Brain microvascular endothelial cell (primary cell): ENCODE data around the gene BTRC.

Experiments used
- DNase-seq: peaks from one replicate; pipeline ENCODE4 v3.0.0-alpha.2; 2020
- H3K27ac ChIP-seq: fragments of 250-450 bp; sonication (Bioruptor Pico); 2 replicates; pipeline ENCODE4 v1.5.1; 2020; ENCODE audit warnings: mild to moderate bottlenecking, moderate library complexity
- H3K27me3 ChIP-seq: fragments of 250-450 bp; sonication (Bioruptor Pico); replicated peaks from 2 replicates; pipeline ENCODE4 v1.5.1; 2020; ENCODE audit warnings: mild to moderate bottlenecking
- H3K36me3 ChIP-seq: fragments of 250-450 bp; sonication (Bioruptor Pico); replicated peaks from 2 replicates; pipeline ENCODE4 v1.5.1; 2020; ENCODE audit warnings: mild to moderate bottlenecking
- H3K4me3 ChIP-seq: 2 replicates; pipeline ENCODE4 v1.5.1; 2011; ENCODE audit warnings: low read depth, mild to moderate bottlenecking, control low read depth, low read length, moderate library complexity
- CTCF ChIP-seq: IDR thresholded peaks from 2 replicates; pipeline ENCODE4 v1.5.1; 2011; ENCODE audit warnings: low read depth, mild to moderate bottlenecking, moderate library complexity, low read length, control low read depth, inconsistent platforms; ENCODE audit errors: missing control alignments
- in situ Hi-C: cut with HindIII; loops from 2 replicates; pipeline ENCODE4 v1.10.0; 2017; ENCODE audit warnings: low sequenced_read_pairs, low pct_ligation_motif_present

BTRC gene

GRCh38 chr10:101492205-101492604, 138.2 kb downstream of the BTRC start:
- DNase-seq: no peak
- in situ Hi-C loops: no loop called here
- H3K27me3 ChIP-seq: no peaks in the 10 kb centered on the region

GRCh38 chr10:101492814-101493213, 138.8 kb downstream of the BTRC start:
- DNase-seq: no peak
- in situ Hi-C loops: no loop called here
- Histone ChIP-seq H3K4me3 (no peak overlapping the region), H3K27me3 (no peaks in the 10 kb centered on the region), H3K36me3 (no peaks in the 10 kb centered on the region), H3K27ac (no peak overlapping the region)
- TF ChIP-seq CTCF: no peak

More at GRCh38 chr10:101492205-101492604, 138.2 kb downstream of the BTRC start:
- H3K27ac ChIP-seq: no peak overlapping the region
- H3K4me3 ChIP-seq: no peak overlapping the region
- TF ChIP-seq CTCF: no peak
- H3K36me3 ChIP-seq: no peaks in the 10 kb centered on the region

GRCh38 chr10:101493249-101493648, 139.3 kb downstream of the BTRC start:
- Histone ChIP-seq H3K27me3 (no peaks in the 10 kb centered on the region), H3K4me3 (no peak overlapping the region), H3K36me3 (no peaks in the 10 kb centered on the region), H3K27ac (no peak overlapping the region)
- in situ Hi-C loops: no loop called here
- TF ChIP-seq CTCF: no peak
- no peak for DNase-seq

- Histone ChIP-seq H3K36me3 (no peaks in the 10 kb centered on the region), H3K4me3 (no peak overlapping the region), H3K27me3 (no peaks in the 10 kb centered on the region), H3K27ac (no peak overlapping the region)
- no peak for TF ChIP-seq CTCF
- DNase-seq: no peak
- in situ Hi-C loops: no loop called here
Measured at GRCh38 chr10:101493782-101494281, 139.9 kb downstream of the BTRC start.

GRCh38 chr10:101494650-101495049, 140.7 kb downstream of the BTRC start:
- H3K27ac ChIP-seq: no peak overlapping the region
- no peak for DNase-seq
- H3K36me3 ChIP-seq: no peaks in the 10 kb centered on the region
- in situ Hi-C loops: no loop called here
- TF ChIP-seq CTCF: no peak
- H3K4me3 ChIP-seq: no peak overlapping the region
- no peaks in the 10 kb centered on the region for H3K27me3 ChIP-seq

- peak; percentile 2 for DNase-seq
- TF ChIP-seq CTCF: peak; percentile 46
- H3K4me3 ChIP-seq: no peak overlapping the region
- in situ Hi-C loops: no loop called here
- H3K27me3 ChIP-seq: no peaks in the 10 kb centered on the region
- H3K36me3 ChIP-seq: no peaks in the 10 kb centered on the region
- no peak overlapping the region for H3K27ac ChIP-seq
Measured at GRCh38 chr10:101495324-101495925, 141.5 kb downstream of the BTRC start.
